Mesodermal cell (in vitro differentiated cells): ENCODE results near the gene UPP1. TPM values are rescaled to one million over a fixed set of nuclear protein-coding genes. Genes with fewer than 3 reads are reported as not detected.

ENCODE experiments used
- H3K27ac ChIP-seq: 2 replicates; pipeline ENCODE4 v1.7.0; 2013; ENCODE audit warnings: mild to moderate bottlenecking, low read depth, low read length, moderate library complexity; ENCODE audit not compliant: severe bottlenecking
- H3K36me3 ChIP-seq: 2 replicates; pipeline ENCODE4 v1.7.1; 2013; ENCODE audit warnings: mild to moderate bottlenecking, low read length, moderate library complexity; ENCODE audit not compliant: control insufficient read depth, insufficient read depth
- H3K4me1 ChIP-seq: one replicate; pipeline ENCODE4 v1.7.1; 2013; ENCODE audit warnings: mild to moderate bottlenecking, low read length; ENCODE audit not compliant: insufficient read depth, control insufficient read depth, poor library complexity, severe bottlenecking
- H3K4me3 ChIP-seq: 2 replicates; pipeline ENCODE4 v1.7.0; 2013; ENCODE audit warnings: low read length, control low read depth, mild to moderate bottlenecking; ENCODE audit not compliant: insufficient read depth, poor library complexity, severe bottlenecking; ENCODE audit errors: extremely low read depth
- H3K9me3 ChIP-seq: 2 replicates; pipeline ENCODE4 v1.7.1; 2013; ENCODE audit warnings: mild to moderate bottlenecking, low read length, moderate library complexity; ENCODE audit not compliant: control insufficient read depth
- WGBS, 2 experiments: methylation state at CpG; one replicate each; pipeline ENCODE4 v1.1.5; 2013; ENCODE audit warnings: missing lambda C conversion rate in 2 of 2; ENCODE audit not compliant: insufficient coverage in 2 of 2; 5-methylcytosine and 5-hydroxymethylcytosine counted together
- polyA plus RNA-seq, 2 experiments: library from polyadenylated mRNA; stranded (reverse); fragments of 50-300 nt; gene quantifications; one replicate each; pipeline ENCODE4 v1.2.3, GENCODE V29; 2013

UPP1 gene
- polyA plus RNA-seq (2013, experiment 1 of 2): 53.8 TPM
- 42.8 TPM for polyA plus RNA-seq (2013, experiment 2 of 2)

- peak within 1 kb of the TSS; percentile 98 for H3K27ac ChIP-seq
- H3K4me3 ChIP-seq: peak within 1 kb of the TSS; percentile 79
- peaks cover 54% of the 10 kb centered on the region for H3K4me1 ChIP-seq
- WGBS, 2 experiments: 0 to 1% methylated on average over 33 to 61 of the region's 96 CpGs
- no peaks in the 10 kb centered on the region for H3K9me3 ChIP-seq
- peaks cover 35% of the 10 kb centered on the region for H3K36me3 ChIP-seq
These were observed at the start of gene UPP1 for GRCh38 chr7:48089046-48090003. Gene UPP1, plus strand, starts transcription at chr7:48089265. Its CDS starts 5,519 bp downstream, at chr7:48094784.

GRCh38 chr7:48040944-48041652 lies 48.0 kb upstream of the UPP1 start:
- H3K4me3 ChIP-seq: no peak overlapping the region
- WGBS, 2 experiments: 89 to 93% methylated on average over 11 to 13 of the region's 18 CpGs
- H3K9me3 ChIP-seq: no peaks in the 10 kb centered on the region
- H3K27ac ChIP-seq: no peak overlapping the region
- no peaks in the 10 kb centered on the region for H3K36me3 ChIP-seq
- H3K4me1 ChIP-seq: peaks cover 25% of the 10 kb centered on the region

GRCh38 chr7:48041653-48041970 lies 47.5 kb upstream of the UPP1 start:
- peak overlapping the region; percentile 45 for H3K27ac ChIP-seq
- peaks cover 25% of the 10 kb centered on the region for H3K4me1 ChIP-seq
- no peak overlapping the region for H3K4me3 ChIP-seq
- no peaks in the 10 kb centered on the region for H3K36me3 ChIP-seq
- 65 to 67% methylated on average over 2 of the region's 3 CpGs for WGBS, 2 experiments
- H3K9me3 ChIP-seq: no peaks in the 10 kb centered on the region

- WGBS, 2 experiments: 83 to 88% methylated on average over 1 to 3 of the region's 3 CpGs
- no peaks in the 10 kb centered on the region for H3K36me3 ChIP-seq
- no peaks in the 10 kb centered on the region for H3K9me3 ChIP-seq
- no peak overlapping the region for H3K4me3 ChIP-seq
- H3K27ac ChIP-seq: no peak overlapping the region
- H3K4me1 ChIP-seq: peaks cover 27% of the 10 kb centered on the region
These were observed 46.8 kb upstream of the UPP1 start for GRCh38 chr7:48042216-48042615.

GRCh38 chr7:48042636-48043035 lies 46.4 kb upstream of the UPP1 start:
- WGBS, 2 experiments: 50% methylated on average over 2 of the region's 3 CpGs; no CpG with 5 or more reads in 1 of the 2 experiments
- no peaks in the 10 kb centered on the region for H3K9me3 ChIP-seq
- peaks cover 30% of the 10 kb centered on the region for H3K4me1 ChIP-seq

GRCh38 chr7:48045195-48045765 lies 43.8 kb upstream of the UPP1 start:
- H3K27ac ChIP-seq: no peak overlapping the region
- H3K9me3 ChIP-seq: no peaks in the 10 kb centered on the region
- H3K4me3 ChIP-seq: no peak overlapping the region
- 72 to 74% methylated on average over 8 to 9 of the region's 9 CpGs for WGBS, 2 experiments
- H3K4me1 ChIP-seq: peaks cover 32% of the 10 kb centered on the region
- no peaks in the 10 kb centered on the region for H3K36me3 ChIP-seq

More at GRCh38 chr7:48042636-48043035, 46.4 kb upstream of the UPP1 start:
- Histone ChIP-seq H3K4me3 (no peak overlapping the region), H3K27ac (no peak overlapping the region), H3K36me3 (no peaks in the 10 kb centered on the region)

- WGBS, 2 experiments: 80 to 82% methylated on average over 10 to 12 of the region's 14 CpGs
- Histone ChIP-seq H3K27ac (no peak overlapping the region), H3K9me3 (no peaks in the 10 kb centered on the region)
These were observed 42.6 kb upstream of the UPP1 start for GRCh38 chr7:48046458-48046857.

GRCh38 chr7:48048113-48048512 lies 41.0 kb upstream of the UPP1 start:
- 95 to 98% methylated on average over 4 to 8 of the region's 8 CpGs for WGBS, 2 experiments
- Histone ChIP-seq H3K36me3 (no peaks in the 10 kb centered on the region), H3K27ac (no peak overlapping the region), H3K4me1 (peaks cover 12% of the 10 kb centered on the region), H3K9me3 (no peaks in the 10 kb centered on the region), H3K4me3 (no peak overlapping the region)

More at GRCh38 chr7:48046458-48046857, 42.6 kb upstream of the UPP1 start:
- Histone ChIP-seq H3K4me3 (no peak overlapping the region), H3K4me1 (peaks cover 27% of the 10 kb centered on the region), H3K36me3 (no peaks in the 10 kb centered on the region)

GRCh38 chr7:48049850-48050249 lies 39.2 kb upstream of the UPP1 start:
- H3K4me1 ChIP-seq: peaks cover 12% of the 10 kb centered on the region
- no peak overlapping the region for H3K27ac ChIP-seq
- 85 to 91% methylated on average over 8 of the region's 8 CpGs for WGBS, 2 experiments
- no peaks in the 10 kb centered on the region for H3K36me3 ChIP-seq
- no peaks in the 10 kb centered on the region for H3K9me3 ChIP-seq
- no peak overlapping the region for H3K4me3 ChIP-seq

- WGBS, 2 experiments: 74 to 76% methylated on average over 4 to 5 of the region's 8 CpGs
- Histone ChIP-seq H3K27ac (no peak overlapping the region), H3K36me3 (no peaks in the 10 kb centered on the region), H3K9me3 (no peaks in the 10 kb centered on the region), H3K4me3 (no peak overlapping the region), H3K4me1 (peaks cover 6% of the 10 kb centered on the region)
These were observed 36.3 kb upstream of the UPP1 start for GRCh38 chr7:48052748-48053147.
